ENCODE results near the gene DHRS1. TPM values are rescaled to one million over a fixed set of nuclear protein-coding genes. Genes with fewer than 3 reads are reported as not detected.
"Not testable (repeated sequence)": the region's sequence is repeated elsewhere in the genome, so short reads cannot be mapped to it uniquely, and the experiment has no call there.

Gene DHRS1
- total RNA-seq, 1 donor from 2014 or later, result 10.4 TPM

DNA sequence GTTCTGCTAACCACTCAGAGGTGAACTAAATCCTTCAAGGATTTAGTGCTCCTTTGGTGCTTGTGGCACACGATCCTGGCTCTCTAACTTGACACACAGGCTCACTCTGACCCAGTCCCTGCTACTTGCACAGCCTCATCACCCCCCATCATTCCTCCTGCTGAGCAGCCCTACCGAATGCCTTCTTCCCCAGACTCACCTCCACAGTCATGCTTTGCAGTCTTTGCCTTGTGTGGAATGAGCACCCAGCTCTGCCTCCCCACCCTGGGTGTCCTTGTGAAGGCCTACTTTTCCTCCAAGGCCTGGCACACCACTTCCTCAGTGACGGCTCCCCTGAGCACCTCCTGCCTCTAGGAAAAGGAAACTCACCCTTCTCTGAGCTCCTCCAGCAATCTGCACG lies 49.2 kb downstream of the DHRS1 start:
- intact Hi-C loops (cut with micrococcal nuclease), result no loop called here
- Mint-ChIP-seq H3K36me3 (ENCODE audit: low read depth) (peaks cover 14% of the 10 kb centered on the region), H3K9me3 (no peaks in the 10 kb centered on the region), H3K4me3 (ENCODE audit: low read depth) (no peak overlapping the region), H3K27me3 (ENCODE audit: low read depth) (no peaks in the 10 kb centered on the region), H3K4me1 (ENCODE audit: low read depth) (peaks cover 40% of the 10 kb centered on the region), H3K27ac (peak overlapping the region; percentile 44)
- no peak for DNase-seq (ENCODE audit: low spot score)

DNA sequence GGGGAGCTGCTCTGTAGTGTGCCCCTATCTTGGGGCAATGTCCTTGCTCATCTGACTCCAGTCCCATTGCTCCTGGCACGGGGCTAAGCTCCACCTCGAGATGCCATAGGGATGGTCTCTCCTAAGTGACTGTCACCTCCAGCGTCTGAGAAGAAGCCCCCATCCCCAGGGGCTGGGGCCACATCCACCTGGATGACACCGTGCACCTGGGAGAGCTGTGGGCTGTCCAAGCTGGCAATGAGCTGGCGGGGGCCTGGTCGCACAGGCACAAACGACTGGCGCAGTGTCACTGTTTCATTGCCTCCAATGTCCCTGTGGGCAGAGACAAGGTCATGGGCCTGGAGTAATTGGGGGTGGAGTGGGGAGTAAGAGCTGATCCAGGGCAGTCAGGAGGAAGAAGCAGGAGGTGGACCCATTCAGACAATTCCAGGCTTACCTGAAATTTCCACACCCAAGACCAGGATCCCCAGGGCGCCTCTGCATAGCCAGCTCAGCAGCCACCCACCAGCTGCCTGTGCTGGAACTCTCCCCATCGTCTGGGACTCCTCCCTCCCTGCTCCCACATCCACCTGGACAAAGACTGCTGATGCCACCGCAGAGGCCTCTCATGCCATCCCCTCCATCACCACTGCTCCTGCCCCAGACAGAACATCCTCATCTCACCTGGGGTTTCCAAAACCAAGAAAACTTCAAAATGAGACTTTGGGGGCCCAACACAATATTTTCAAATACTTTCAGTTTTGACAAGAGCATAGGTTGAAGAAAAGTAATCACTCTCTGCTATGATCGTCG lies 50.2 kb downstream of the DHRS1 start:
- no peak overlapping the region for H3K4me3 Mint-ChIP-seq (ENCODE audit: low read depth)
- intact Hi-C loops (cut with micrococcal nuclease), result no loop called here
- no peak for DNase-seq (ENCODE audit: low spot score)
- H3K27me3 Mint-ChIP-seq (ENCODE audit: low read depth), result no peaks in the 10 kb centered on the region
- H3K36me3 Mint-ChIP-seq (ENCODE audit: low read depth), result peaks cover 11% of the 10 kb centered on the region
- H3K4me1 Mint-ChIP-seq (ENCODE audit: low read depth), result peaks cover 43% of the 10 kb centered on the region
- H3K27ac Mint-ChIP-seq, result no peak overlapping the region
- H3K9me3 Mint-ChIP-seq, result no peaks in the 10 kb centered on the region

DNA sequence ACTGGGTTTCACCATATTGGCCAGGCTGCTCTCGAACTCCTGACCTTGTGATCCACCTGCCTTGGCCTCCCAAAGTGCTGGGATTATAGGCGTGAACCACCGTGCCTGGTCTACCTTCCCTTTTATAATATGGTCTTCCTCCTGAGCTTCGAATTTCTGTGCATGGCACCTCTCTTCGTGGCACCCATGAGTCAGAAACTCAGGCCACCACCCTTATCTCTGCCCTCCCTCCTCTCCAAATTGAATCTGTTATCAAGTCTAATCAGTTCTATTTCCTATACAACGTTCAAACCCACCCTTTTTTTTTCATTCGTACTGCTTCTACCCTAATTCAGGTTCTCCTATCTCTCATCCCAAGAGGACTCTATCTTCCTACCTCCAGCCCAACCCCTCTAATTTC lies 52.2 kb downstream of the DHRS1 start:
- Mint-ChIP-seq H3K4me1 (ENCODE audit: low read depth) (peaks cover 53% of the 10 kb centered on the region), H3K9me3 (no peaks in the 10 kb centered on the region), H3K36me3 (ENCODE audit: low read depth) (peaks cover 5% of the 10 kb centered on the region), H3K27ac (peak overlapping the region; percentile 72), H3K27me3 (ENCODE audit: low read depth) (no peaks in the 10 kb centered on the region), H3K4me3 (ENCODE audit: low read depth) (peak overlapping the region; percentile 32)
- intact Hi-C loops (cut with micrococcal nuclease), result loop anchor here (1.0 kb wide), 1 partner anchor 27 kb away; no protein-coding TSS in a partner anchor
- no peak for DNase-seq (ENCODE audit: low spot score)

DNA sequence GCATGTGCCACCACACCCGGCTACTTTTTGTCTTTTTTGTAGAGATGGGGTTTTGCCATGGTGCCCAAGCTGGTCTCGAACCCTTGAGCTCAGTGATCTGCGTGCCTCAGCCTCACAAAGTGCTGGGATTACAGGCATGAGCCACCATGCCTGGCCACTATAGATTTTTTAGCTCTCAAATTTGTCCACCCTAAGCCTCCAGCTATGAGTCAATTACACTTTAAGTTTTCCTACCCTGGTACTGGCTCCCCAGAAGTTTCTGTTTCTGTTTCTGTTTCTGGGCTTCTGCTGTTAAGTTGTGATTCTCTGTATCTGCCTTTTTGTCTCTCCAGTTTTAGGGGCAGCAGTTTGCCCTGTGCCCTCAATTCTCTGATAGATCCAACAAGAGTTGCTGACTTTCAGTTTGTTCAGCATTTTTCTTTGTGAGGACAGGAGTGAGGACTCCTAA lies 52.8 kb downstream of the DHRS1 start:
- intact Hi-C loops (cut with micrococcal nuclease), result loop anchor here (1.0 kb wide), 1 partner anchor 28 kb away; no protein-coding TSS in a partner anchor
- peaks cover 55% of the 10 kb centered on the region for H3K4me1 Mint-ChIP-seq (ENCODE audit: low read depth)
- no peaks in the 10 kb centered on the region for H3K27me3 Mint-ChIP-seq (ENCODE audit: low read depth)
- H3K36me3 Mint-ChIP-seq (ENCODE audit: low read depth), result peaks cover 5% of the 10 kb centered on the region
- H3K27ac Mint-ChIP-seq, result peak overlapping the region; percentile 95
- H3K4me3 Mint-ChIP-seq (ENCODE audit: low read depth), result peak overlapping the region; percentile 73
- DNase-seq (ENCODE audit: low spot score), result peak; percentile 32
- no peaks in the 10 kb centered on the region for H3K9me3 Mint-ChIP-seq

DNA sequence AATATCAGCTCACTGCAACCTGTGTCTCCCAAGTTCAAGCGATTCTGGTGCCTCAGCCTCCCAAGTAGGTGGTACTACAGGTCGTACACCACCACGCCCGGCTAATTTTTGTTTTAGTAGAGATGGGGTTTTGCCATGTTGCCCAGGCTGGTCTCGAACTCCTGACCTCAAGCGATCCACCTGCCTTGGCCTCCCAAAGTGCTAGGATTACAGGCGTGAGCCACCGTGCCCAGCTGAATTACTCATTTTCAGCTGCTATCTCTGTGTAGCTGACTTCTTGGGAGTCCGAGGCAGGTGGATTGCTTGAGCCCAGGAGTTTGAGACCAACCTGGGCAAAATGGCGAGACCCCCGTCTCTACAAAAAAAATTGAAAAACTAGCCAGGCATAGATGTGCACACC lies 54.2 kb downstream of the DHRS1 start:
- H3K27ac Mint-ChIP-seq; DNase-seq (ENCODE audit: low spot score); intact Hi-C loops (cut with micrococcal nuclease); H3K9me3 Mint-ChIP-seq; H3K4me3 Mint-ChIP-seq (ENCODE audit: low read depth); H3K27me3 Mint-ChIP-seq (ENCODE audit: low read depth): not testable (repeated sequence)
- H3K36me3 Mint-ChIP-seq (ENCODE audit: low read depth), result peaks cover 13% of the 10 kb centered on the region
- H3K4me1 Mint-ChIP-seq (ENCODE audit: low read depth), result peaks cover 50% of the 10 kb centered on the region

DNA sequence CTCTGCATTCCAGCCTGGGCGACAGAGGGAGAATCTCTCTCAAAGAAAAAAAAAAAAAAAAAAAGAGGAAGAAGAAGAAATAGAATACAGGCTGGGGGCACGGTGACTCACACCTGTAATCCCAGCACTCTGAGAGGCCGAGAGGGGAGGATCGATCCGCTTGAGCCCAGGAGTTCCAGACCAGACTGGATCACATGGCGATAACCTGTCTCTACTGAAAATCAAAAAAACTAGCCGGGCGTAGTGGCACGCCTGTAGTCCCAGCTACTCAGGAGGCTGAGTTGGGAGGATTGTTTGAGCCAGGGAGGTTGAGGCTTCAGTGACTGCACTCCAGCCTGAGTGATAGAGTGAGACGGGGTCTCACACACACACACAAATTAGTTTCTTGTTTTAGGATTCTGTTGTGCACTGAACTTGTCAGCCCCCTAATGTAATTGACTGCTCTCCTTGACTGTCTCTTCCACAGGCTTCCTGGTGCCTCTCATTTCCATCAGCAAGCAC lies 56.2 kb downstream of the DHRS1 start:
- H3K36me3 Mint-ChIP-seq (ENCODE audit: low read depth), result peaks cover 28% of the 10 kb centered on the region
- intact Hi-C loops (cut with micrococcal nuclease), result loop anchor here (1.0 to 2.0 kb wide), 3 partner anchors 49 to 187 kb away; partner anchors contain the start of gene TM9SF1

DNA sequence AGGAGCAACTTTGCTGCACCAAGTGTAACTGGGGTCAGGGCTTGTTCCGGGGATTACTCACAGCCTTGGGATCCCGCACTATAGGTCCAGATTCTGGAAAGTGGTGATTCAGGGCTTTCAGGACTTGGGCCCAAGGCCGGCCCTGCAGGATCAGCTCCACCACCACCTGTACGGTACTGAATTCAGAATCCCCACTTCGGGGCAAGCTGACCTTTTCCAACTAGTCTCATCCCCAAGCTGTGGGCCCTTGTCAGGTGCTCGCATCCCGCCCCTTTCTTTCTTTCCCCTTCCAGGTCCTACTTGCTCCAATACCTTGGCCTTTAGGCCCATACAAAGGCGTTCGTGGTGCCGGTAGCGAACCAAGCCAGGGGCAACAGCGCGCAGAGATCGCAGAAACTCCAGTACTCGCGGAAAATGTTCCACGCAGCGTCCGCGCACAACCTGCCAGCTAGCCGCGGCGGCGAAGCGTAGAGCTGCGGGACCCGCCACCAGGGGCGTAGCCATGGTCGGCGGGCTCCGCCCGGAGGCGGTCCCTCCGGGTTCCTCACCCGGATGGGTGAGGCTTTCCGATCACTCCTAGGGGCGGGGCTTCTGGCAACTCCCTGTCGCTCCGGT lies 57.6 kb downstream of the DHRS1 start:
- H3K9me3 Mint-ChIP-seq, result no peaks in the 10 kb centered on the region
- peak; percentile 93 for DNase-seq (ENCODE audit: low spot score)
- H3K36me3 Mint-ChIP-seq (ENCODE audit: low read depth), result peaks cover 42% of the 10 kb centered on the region

More for the DNA sequence above, 56.2 kb downstream of the DHRS1 start:
- Mint-ChIP-seq H3K27me3 (ENCODE audit: low read depth) (no peaks in the 10 kb centered on the region), H3K4me3 (ENCODE audit: low read depth) (peak overlapping the region; percentile 86), H3K4me1 (ENCODE audit: low read depth) (peaks cover 46% of the 10 kb centered on the region), H3K27ac (peak overlapping the region; percentile 98), H3K9me3 (no peaks in the 10 kb centered on the region)
- no peak for DNase-seq (ENCODE audit: low spot score)

More for the DNA sequence above, 57.6 kb downstream of the DHRS1 start:
- intact Hi-C loops (cut with micrococcal nuclease), result loop anchor here (1.0 to 2.0 kb wide), 6 partner anchors 10 to 189 kb away; partner anchors contain the start of genes CHMP4A, GMPR2, NEDD8 and RABGGTA
- Mint-ChIP-seq H3K4me1 (ENCODE audit: low read depth) (peaks cover 46% of the 10 kb centered on the region), H3K27me3 (ENCODE audit: low read depth) (no peaks in the 10 kb centered on the region), H3K4me3 (ENCODE audit: low read depth) (peak overlapping the region; percentile 86), H3K27ac (peak overlapping the region; percentile 98)

Other genes starting within 250 kb of the DHRS1 start
- 1.3 and 1.7 TPM in 2 replicates for gene CARMIL3, start 247.8 kb downstream of the DHRS1 start, total RNA-seq
- gene CPNE6, start 228.2 kb downstream of the DHRS1 start, total RNA-seq, result not detected in 2 replicates
- 62.7 and 62.8 TPM in 2 replicates for gene PCK2, start 205.5 kb downstream of the DHRS1 start, total RNA-seq
- gene DCAF11, start 185.0 kb downstream of the DHRS1 start, total RNA-seq, result 67.2 and 77.3 TPM in 2 replicates
- gene NRL, start 184.8 kb downstream of the DHRS1 start, total RNA-seq, result 1.6 and 1.8 TPM in 2 replicates
- 1.0 and 1.2 TPM in 2 replicates for gene FITM1, start 169.1 kb downstream of the DHRS1 start, total RNA-seq
- 340 and 342 TPM in 2 replicates for gene PSME1, start 163.6 kb downstream of the DHRS1 start, total RNA-seq
- 26.4 and 30.4 TPM in 2 replicates for gene EMC9, start 158.2 kb downstream of the DHRS1 start, total RNA-seq
- gene PSME2, start 153.2 kb downstream of the DHRS1 start, total RNA-seq, result 567 TPM in 2 replicates
- 80.4 and 92.0 TPM in 2 replicates for gene RNF31, start 152.3 kb downstream of the DHRS1 start, total RNA-seq
- 124 and 129 TPM in 2 replicates for gene IRF9, start 138.5 kb downstream of the DHRS1 start, total RNA-seq
- 20.0 and 28.2 TPM in 2 replicates for gene REC8, start 127.7 kb downstream of the DHRS1 start, total RNA-seq
- 77.0 and 80.4 TPM in 2 replicates for gene IPO4, start 111.0 kb downstream of the DHRS1 start, total RNA-seq
- 27.8 and 30.8 TPM in 2 replicates for gene TM9SF1, start 104.3 kb downstream of the DHRS1 start, total RNA-seq
- gene TSSK4, start 94.1 kb downstream of the DHRS1 start, total RNA-seq, result 0.21 TPM in 1 of 2 replicates, not detected in the other
- gene CHMP4A, start 86.3 kb downstream of the DHRS1 start, total RNA-seq, result 80.0 and 82.4 TPM in 2 replicates
- 13.2 and 13.5 TPM in 2 replicates for gene MDP1, start 83.7 kb downstream of the DHRS1 start, total RNA-seq
- 194 and 202 TPM in 2 replicates for gene NEDD8, start 67.4 kb downstream of the DHRS1 start, total RNA-seq
- gene GMPR2, start 66.9 kb downstream of the DHRS1 start, total RNA-seq, result 36.3 and 43.8 TPM in 2 replicates
- 81.1 and 87.3 TPM in 2 replicates for gene TINF2, start 57.2 kb downstream of the DHRS1 start, total RNA-seq
- 3.4 and 4.4 TPM in 2 replicates for gene TGM1, start 36.6 kb downstream of the DHRS1 start, total RNA-seq
- 33.9 and 38.4 TPM in 2 replicates for gene RABGGTA, start 28.2 kb downstream of the DHRS1 start, total RNA-seq
- 39.7 and 42.0 TPM in 2 replicates for gene NOP9, start 70 bp upstream of the DHRS1 start, total RNA-seq
- 19.6 and 24.7 TPM in 2 replicates for gene CIDEB, start 8.2 kb upstream of the DHRS1 start, total RNA-seq
- gene LTB4R2, start 10.4 kb upstream of the DHRS1 start, total RNA-seq, result 7.9 and 9.5 TPM in 2 replicates
- gene LTB4R, start 11.7 kb upstream of the DHRS1 start, total RNA-seq, result 10.7 and 11.9 TPM in 2 replicates
- gene ADCY4, start 35.3 kb upstream of the DHRS1 start, total RNA-seq, result 1.5 and 2.3 TPM in 2 replicates
- gene RIPK3, start 40.2 kb upstream of the DHRS1 start, total RNA-seq, result 13.2 and 15.4 TPM in 2 replicates
- 0.21 TPM in 1 of 2 replicates, not detected in the other for gene NFATC4, start 68.4 kb upstream of the DHRS1 start, total RNA-seq
- gene NYNRIN, start 99.2 kb upstream of the DHRS1 start, total RNA-seq, result 0.02 and 0.34 TPM in 2 replicates
- gene CBLN3, start 129.9 kb upstream of the DHRS1 start, total RNA-seq, result 5.4 and 5.5 TPM in 2 replicates
- gene KHNYN, start 130.2 kb upstream of the DHRS1 start, total RNA-seq, result 72.6 and 75.3 TPM in 2 replicates
- 40.8 and 47.7 TPM in 2 replicates for gene SDR39U1, start 143.0 kb upstream of the DHRS1 start, total RNA-seq
- 0.25 TPM in 1 of 2 replicates, not detected in the other for gene CMA1, start 208.5 kb upstream of the DHRS1 start, total RNA-seq

Measured in activated T-helper 2 cell treated with anti-CD3 and anti-CD28 coated beads, Interferon-gamma antibody, Interleukin-2, Interleukin-4, amounts not matched to agents 10 μg/mL and 5 μg/mL and 100 μg/mL, durations not matched to agents 14 hours and 24 hours and 36 hours (primary cell).